Type B pancreatic cell (in vitro differentiated cells): Measurements from ENCODE around the gene XYLT1. TPM values are rescaled to one million over a fixed set of nuclear protein-coding genes. Genes with fewer than 3 reads are reported as not detected.
A peak's percentile ranks its signal among the peaks of the same experiment; 100 is the strongest.

Experiments
- DNase-seq: peaks from one replicate; pipeline ENCODE4 v3.0.0; 2021; ENCODE audit warnings: mixed read lengths; ENCODE audit not compliant: unreplicated experiment; ENCODE audit errors: extremely low spot score
- H3K27ac Mint-ChIP-seq: 2 replicates; pipeline ENCODE4 v1.8.0; 2021; ENCODE audit warnings: mild to moderate bottlenecking, mixed read lengths
- H3K27me3 Mint-ChIP-seq: 2 replicates; pipeline ENCODE4 v1.8.0; 2021; ENCODE audit warnings: mixed read lengths
- H3K36me3 Mint-ChIP-seq: 2 replicates; pipeline ENCODE4 v1.8.0; 2021; ENCODE audit warnings: mixed read lengths
- H3K4me1 Mint-ChIP-seq: one replicate; pipeline ENCODE4 v1.8.0; 2021; ENCODE audit warnings: mixed read lengths; ENCODE audit not compliant: unreplicated experiment
- H3K4me3 Mint-ChIP-seq: 2 replicates; pipeline ENCODE4 v1.8.0; 2021; ENCODE audit warnings: mild to moderate bottlenecking, mixed read lengths
- H3K9me3 Mint-ChIP-seq: 2 replicates; pipeline ENCODE4 v1.8.0; 2021; ENCODE audit warnings: mixed read lengths
- total RNA-seq: library from RNA; stranded (reverse); gene quantifications from 2 replicates; pipeline ENCODE4 v1.2.1, GENCODE V29; 2021; ENCODE audit warnings: low replicate concordance
- TF ChIP-seq, protein P1 (sequence below): fragments of 200-600 bp; sonication (generic); conservative IDR thresholded peaks from 2 replicates; pipeline ENCODE4 v1.5.0; 2021; ENCODE audit warnings: antibody characterized with exemption, mild to moderate bottlenecking

The XYLT1 gene
- total RNA-seq, 1 donor from 2014 or later, result 14.9 TPM

DNA sequence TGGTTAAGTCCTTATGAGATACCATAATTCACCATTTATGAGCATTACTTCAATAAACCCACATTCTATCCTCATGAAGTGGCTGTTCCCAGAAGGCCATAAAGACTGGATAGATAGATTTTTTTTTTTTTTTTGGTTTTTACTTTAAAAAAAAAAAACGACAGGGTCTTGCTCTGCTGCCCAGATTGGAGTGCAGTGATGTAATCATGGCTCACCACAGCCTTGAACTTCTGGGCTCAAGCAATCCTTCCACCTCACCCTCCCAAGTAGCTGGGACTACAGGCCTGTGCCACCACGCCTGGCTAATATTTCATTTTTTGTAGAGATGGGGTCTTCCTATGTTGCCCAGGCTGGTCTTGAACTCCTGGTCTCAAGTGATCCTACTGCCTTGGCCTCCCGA is 102.3 kb downstream of the XYLT1 start:
- no peaks in the 10 kb centered on the region for H3K27me3 Mint-ChIP-seq
- no peaks in the 10 kb centered on the region for H3K9me3 Mint-ChIP-seq
- H3K36me3 Mint-ChIP-seq, result no peaks in the 10 kb centered on the region
- no peak overlapping the region for H3K4me3 Mint-ChIP-seq
- peaks cover 39% of the 10 kb centered on the region for H3K4me1 Mint-ChIP-seq
- TF ChIP-seq, protein P1, sequence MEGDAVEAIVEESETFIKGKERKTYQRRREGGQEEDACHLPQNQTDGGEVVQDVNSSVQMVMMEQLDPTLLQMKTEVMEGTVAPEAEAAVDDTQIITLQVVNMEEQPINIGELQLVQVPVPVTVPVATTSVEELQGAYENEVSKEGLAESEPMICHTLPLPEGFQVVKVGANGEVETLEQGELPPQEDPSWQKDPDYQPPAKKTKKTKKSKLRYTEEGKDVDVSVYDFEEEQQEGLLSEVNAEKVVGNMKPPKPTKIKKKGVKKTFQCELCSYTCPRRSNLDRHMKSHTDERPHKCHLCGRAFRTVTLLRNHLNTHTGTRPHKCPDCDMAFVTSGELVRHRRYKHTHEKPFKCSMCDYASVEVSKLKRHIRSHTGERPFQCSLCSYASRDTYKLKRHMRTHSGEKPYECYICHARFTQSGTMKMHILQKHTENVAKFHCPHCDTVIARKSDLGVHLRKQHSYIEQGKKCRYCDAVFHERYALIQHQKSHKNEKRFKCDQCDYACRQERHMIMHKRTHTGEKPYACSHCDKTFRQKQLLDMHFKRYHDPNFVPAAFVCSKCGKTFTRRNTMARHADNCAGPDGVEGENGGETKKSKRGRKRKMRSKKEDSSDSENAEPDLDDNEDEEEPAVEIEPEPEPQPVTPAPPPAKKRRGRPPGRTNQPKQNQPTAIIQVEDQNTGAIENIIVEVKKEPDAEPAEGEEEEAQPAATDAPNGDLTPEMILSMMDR, result no peak
- no peak overlapping the region for H3K27ac Mint-ChIP-seq
- DNase-seq, result no peak

DNA sequence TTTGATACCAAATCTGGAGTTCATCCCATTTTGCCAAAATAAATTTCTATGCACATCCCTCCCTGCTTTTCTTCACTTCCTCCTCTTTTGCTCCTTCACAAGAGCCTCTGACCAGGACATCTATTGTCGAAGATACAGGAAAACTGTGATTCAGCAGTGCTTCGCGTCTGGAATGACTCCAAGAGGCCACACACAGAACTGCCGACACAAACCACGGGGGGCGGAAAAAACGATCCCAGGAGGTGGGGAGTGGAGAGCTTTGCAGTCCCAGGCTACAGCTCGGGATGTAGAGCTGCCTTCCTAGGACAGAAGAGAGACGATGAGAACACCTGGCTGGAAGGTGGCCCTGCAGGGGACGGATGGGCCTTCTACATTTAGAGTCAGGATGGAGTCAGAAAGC is 102.8 kb downstream of the XYLT1 start:
- DNase-seq, result no peak
- Mint-ChIP-seq H3K4me1 (peaks cover 39% of the 10 kb centered on the region), H3K27ac (no peak overlapping the region), H3K4me3 (no peak overlapping the region), H3K36me3 (no peaks in the 10 kb centered on the region), H3K27me3 (no peaks in the 10 kb centered on the region), H3K9me3 (no peaks in the 10 kb centered on the region)
- TF ChIP-seq, protein P1, result peak; percentile 66

DNA sequence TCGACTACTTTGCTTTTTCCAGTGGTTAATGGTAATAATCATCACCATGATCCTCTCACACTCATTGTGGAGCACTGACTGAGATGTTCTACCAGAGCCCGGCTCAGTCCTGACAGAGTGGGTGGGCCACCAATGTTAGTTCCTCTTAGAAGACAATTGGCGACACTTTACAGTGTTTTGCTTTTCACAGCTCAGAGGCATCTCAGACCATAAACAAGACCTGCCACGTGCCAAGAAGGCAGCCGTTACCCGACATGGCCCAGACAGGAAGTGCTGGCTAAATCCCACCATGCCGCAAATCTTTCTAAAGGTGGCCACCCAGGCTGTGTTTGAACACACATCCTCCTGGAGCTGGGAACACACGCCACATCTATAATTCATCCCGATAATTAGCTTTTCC is 103.7 kb downstream of the XYLT1 start:
- no peak for DNase-seq
- Mint-ChIP-seq H3K27ac (no peak overlapping the region), H3K9me3 (no peaks in the 10 kb centered on the region), H3K27me3 (no peaks in the 10 kb centered on the region), H3K4me1 (peaks cover 39% of the 10 kb centered on the region), H3K4me3 (no peak overlapping the region), H3K36me3 (no peaks in the 10 kb centered on the region)
- TF ChIP-seq, protein P1, result no peak

DNA sequence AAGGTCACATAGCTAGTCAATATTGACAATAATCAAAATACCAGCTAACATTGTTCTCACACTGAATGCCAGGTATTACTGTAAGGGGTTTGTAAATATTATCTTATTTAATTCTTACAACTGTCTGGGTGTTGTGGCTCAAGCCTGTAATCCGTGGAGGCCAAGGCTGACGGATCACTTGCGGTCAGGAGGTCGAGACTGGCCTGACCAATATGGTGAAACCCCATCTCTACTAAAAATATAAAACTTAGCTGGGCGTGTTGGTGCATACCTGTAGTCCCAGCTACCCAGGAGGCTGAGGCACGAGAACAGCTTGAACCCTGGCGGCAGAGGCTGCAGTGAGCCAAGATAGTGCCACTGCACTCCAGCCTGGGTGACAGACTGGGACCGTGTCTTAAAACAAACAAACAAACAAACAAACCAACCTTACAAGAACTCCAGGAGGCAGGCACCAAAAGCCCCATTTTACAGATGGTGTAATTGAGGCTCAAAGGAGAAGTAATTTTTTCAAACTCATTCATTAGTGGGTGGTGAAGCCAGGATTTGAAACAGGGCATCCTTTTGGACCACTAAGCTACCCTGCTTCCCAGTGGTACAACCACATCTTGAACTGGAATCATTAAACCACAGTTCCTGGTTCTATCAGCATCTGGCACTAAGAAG is 104.3 kb downstream of the XYLT1 start:
- no peak for DNase-seq
- TF ChIP-seq, protein P1, result no peak
- H3K27me3 Mint-ChIP-seq, result no peaks in the 10 kb centered on the region
- H3K4me3 Mint-ChIP-seq, result no peak overlapping the region
- no peaks in the 10 kb centered on the region for H3K36me3 Mint-ChIP-seq
- H3K27ac Mint-ChIP-seq, result no peak overlapping the region
- H3K4me1 Mint-ChIP-seq, result peaks cover 39% of the 10 kb centered on the region
- no peaks in the 10 kb centered on the region for H3K9me3 Mint-ChIP-seq

DNA sequence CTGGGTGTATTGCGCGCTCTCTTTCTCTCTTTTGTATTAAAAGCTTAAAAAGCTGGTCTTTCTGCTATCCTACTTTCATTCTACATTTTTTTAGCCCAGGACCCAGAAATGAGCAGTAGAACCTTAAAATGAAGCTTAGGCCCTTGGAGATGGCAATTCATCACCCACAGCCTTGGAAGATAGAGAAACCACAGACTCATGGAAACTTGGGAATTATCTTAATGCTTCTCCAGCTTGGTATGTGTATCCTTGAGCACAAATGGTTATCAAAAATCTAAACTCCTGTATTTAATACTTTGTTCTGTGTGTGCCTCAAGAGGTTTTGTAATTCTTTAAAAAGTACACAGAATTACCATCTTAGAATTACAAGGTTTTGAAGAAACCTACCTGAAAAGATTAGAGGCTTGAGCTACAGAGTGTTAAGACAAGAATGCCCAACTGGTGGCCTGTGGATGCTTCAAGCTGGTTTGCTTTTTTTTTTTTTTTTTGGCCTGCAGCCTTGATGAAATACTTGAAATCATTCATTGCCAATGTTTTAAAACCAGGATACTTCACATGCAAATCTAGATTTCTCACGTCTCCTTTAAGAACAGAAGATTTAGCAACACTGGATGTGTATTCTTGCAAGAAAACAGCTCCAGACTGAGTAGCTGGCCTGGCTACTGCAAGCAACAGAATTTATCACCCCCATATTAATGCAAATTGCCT is 105.0 kb downstream of the XYLT1 start:
- Mint-ChIP-seq H3K9me3 (no peaks in the 10 kb centered on the region), H3K4me3 (no peak overlapping the region), H3K36me3 (no peaks in the 10 kb centered on the region), H3K27me3 (no peaks in the 10 kb centered on the region), H3K27ac (no peak overlapping the region), H3K4me1 (peaks cover 39% of the 10 kb centered on the region)
- TF ChIP-seq, protein P1, result no peak
- no peak for DNase-seq
